Kidney (tissue), 14 donors: Measurements from ENCODE around the gene GLRX3. TPM values are rescaled to one million over a fixed set of nuclear protein-coding genes. Genes with fewer than 3 reads are reported as not detected.

ENCODE experiments used
- DNase-seq, 5 donors: peaks; one replicate each; pipeline ENCODE4 v3.0.0-alpha.2; 2013 to 2020
- FAIRE-seq: peaks from 2 replicates; lab custom pipeline; 2012; peaks lifted over from hg19 to GRCh38; lab: Jason Lieb, UNC
- H3K27ac ChIP-seq, 2 donors: one replicate each; pipeline ENCODE4 v1.7.0; 2013; ENCODE audit warnings: low read depth in 2 of 2, low read length in 2 of 2, inconsistent platforms in 1 of 2
- H3K27me3 ChIP-seq: one replicate; pipeline ENCODE4 v1.7.1; 2013; ENCODE audit warnings: low read length, inconsistent platforms; ENCODE audit not compliant: control insufficient read depth, insufficient read depth
- H3K36me3 ChIP-seq, 3 donors: one replicate each; pipeline versions ENCODE4 v1.7.0 to v1.7.1; 2013; ENCODE audit warnings: low read length in 3 of 3, control low read depth in 1 of 3, inconsistent platforms in 1 of 3; ENCODE audit not compliant: insufficient read depth in 3 of 3, control insufficient read depth in 2 of 3
- H3K4me1 ChIP-seq, 3 donors: one replicate each; pipeline versions ENCODE4 v1.7.0 to v1.7.1; 2013; ENCODE audit warnings: low read length in 3 of 3, inconsistent platforms in 1 of 3, low read depth in 1 of 3; ENCODE audit not compliant: control insufficient read depth in 2 of 3, insufficient read depth in 2 of 3
- H3K4me3 ChIP-seq, 3 donors: one replicate each; pipeline versions ENCODE4 v1.7.0 to v1.8.1; 2013; ENCODE audit warnings: low read length in 3 of 3, control low read depth in 1 of 3, inconsistent platforms in 1 of 3
- H3K9ac ChIP-seq, 3 donors: one replicate each; pipeline versions ENCODE4 v1.7.0 to v1.7.1; 2013; ENCODE audit warnings: low read length in 3 of 3, control low read depth in 1 of 3, inconsistent platforms in 1 of 3
- H3K9me3 ChIP-seq, 3 donors: one replicate each; pipeline versions ENCODE4 v1.7.0 to v1.7.1; 2013; ENCODE audit warnings: low read length in 3 of 3, control low read depth in 1 of 3, inconsistent platforms in 1 of 3; ENCODE audit not compliant: control insufficient read depth in 2 of 3, insufficient read depth in 1 of 3
- intact Hi-C: fragments of 100-400 bp; cut with DNase I; formaldehyde crosslinking; loops from one replicate; pipeline ENCODE4 v1.11.1; 2022
- polyA plus RNA-seq: library from polyadenylated mRNA; stranded (reverse); fragments of 350-450 nt; fragmentation: Illumina TruSeq; extraction: RNeasy Lipid Tissue Mini Kit (QIAGEN cat#74804); gene quantifications from one replicate; pipeline ENCODE4 v1.2.3, GENCODE V29; 2014; ENCODE audit warnings: low read depth, low replicate concordance; ENCODE audit not compliant: insufficient read depth
- total RNA-seq: library from RNA; stranded (reverse); fragmentation: NEBNext Ultra II Directional; extraction: Animal tissue kit (Norgen Biotek cat#: 25700); gene quantifications from one replicate; pipeline ENCODE4 v1.2.1, GENCODE V29; 2021
- TF ChIP-seq, protein P1 (sequence below): IDR thresholded peaks from 3 replicates; pipeline ENCODE4 v1.5.1; 2012; ENCODE audit warnings: mild to moderate bottlenecking, moderate library complexity, borderline replicate concordance; ENCODE audit not compliant: insufficient read depth; ENCODE audit errors: extremely low read depth
- donor health status: control.
- donor health status: control.
- donor health status: control.
- donor health status: control.
- donor health status: control.
- donor health status: DM: yes; HTN: yes; CAD: no.
- donor health status: Normal renal cell carcinoma (clear cell type).

GLRX3 gene
- total and polyA plus RNA-seq, 2 donors from 2014 or later = 52.5 to 70.4 TPM

DNA sequence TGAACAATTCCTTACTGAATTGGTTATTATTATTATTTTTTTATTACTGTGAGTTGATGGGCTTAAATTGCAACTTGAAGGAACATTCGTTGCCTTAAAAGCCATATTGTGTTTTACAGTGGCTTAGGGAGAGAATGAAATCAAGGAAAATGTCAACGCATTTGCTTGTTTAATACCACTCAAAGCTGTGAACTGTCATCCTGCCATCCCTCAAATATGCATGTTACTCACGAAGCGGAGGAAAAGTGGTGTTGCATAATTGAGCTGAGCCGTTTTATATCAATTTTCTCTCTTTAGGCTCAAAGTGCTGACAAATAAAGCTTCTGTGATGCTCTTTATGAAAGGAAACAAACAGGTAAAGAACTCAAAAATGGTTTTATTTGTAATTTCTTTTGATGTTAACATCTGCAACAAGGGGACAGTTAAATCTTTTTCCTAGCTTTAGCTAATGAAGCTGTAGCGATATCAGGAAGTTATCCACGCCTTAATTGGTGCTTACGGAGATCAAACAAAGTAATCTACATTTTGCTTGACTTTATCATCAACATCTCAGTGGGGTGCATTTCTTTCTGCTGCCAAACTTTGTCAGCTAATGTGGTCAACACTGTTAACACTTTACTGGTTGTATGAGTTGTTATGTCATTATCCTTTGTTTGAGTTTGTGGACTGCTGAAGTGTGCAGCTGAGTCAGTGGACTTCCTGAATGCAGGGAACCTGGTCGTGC, 33.1 kb downstream of the GLRX3 start:
- DNase-seq (no peak), FAIRE-seq (no peak)
- no peaks in the 10 kb centered on the region for H3K4me1 ChIP-seq
- H3K9me3 ChIP-seq = no peaks in the 10 kb centered on the region
- TF ChIP-seq, protein P1, sequence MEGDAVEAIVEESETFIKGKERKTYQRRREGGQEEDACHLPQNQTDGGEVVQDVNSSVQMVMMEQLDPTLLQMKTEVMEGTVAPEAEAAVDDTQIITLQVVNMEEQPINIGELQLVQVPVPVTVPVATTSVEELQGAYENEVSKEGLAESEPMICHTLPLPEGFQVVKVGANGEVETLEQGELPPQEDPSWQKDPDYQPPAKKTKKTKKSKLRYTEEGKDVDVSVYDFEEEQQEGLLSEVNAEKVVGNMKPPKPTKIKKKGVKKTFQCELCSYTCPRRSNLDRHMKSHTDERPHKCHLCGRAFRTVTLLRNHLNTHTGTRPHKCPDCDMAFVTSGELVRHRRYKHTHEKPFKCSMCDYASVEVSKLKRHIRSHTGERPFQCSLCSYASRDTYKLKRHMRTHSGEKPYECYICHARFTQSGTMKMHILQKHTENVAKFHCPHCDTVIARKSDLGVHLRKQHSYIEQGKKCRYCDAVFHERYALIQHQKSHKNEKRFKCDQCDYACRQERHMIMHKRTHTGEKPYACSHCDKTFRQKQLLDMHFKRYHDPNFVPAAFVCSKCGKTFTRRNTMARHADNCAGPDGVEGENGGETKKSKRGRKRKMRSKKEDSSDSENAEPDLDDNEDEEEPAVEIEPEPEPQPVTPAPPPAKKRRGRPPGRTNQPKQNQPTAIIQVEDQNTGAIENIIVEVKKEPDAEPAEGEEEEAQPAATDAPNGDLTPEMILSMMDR = no peak
- no peak overlapping the region for H3K4me3 ChIP-seq
- H3K9ac ChIP-seq = no peak overlapping the region
- intact Hi-C loops = no loop called here
- H3K36me3 ChIP-seq = peaks cover 3 to 11% (median 10%) of the 10 kb centered on the region in 3 donors
- H3K27ac ChIP-seq = no peak overlapping the region
- H3K27me3 ChIP-seq = no peaks in the 10 kb centered on the region

DNA sequence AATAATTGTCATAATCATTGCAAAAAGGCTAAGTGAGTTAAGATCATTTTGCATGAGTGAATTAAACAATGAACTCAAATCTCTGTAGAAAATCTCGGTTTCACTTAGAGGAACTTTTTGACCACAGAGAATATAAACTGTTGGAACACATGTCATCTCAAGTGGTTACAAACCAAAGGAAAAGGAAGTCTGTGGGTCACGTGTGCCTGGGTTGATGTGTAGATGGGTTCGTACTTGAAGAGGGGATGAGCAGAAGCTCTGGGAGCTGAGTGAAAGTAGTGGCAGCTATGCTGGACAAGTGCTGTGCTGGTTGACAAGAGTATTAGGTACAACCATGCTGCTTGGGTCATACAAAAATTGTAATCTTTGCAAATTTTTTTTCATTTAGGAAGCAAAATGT, 35.0 kb downstream of the GLRX3 start:
- Histone ChIP-seq H3K4me3 (no peak overlapping the region), H3K27ac (no peak overlapping the region), H3K36me3 (peaks cover 3 to 13% (median 11%) of the 10 kb centered on the region in 3 donors), H3K27me3 (no peaks in the 10 kb centered on the region), H3K9me3 (no peaks in the 10 kb centered on the region), H3K9ac (no peak overlapping the region), H3K4me1 (no peaks in the 10 kb centered on the region)
- FAIRE-seq (no peak), DNase-seq (no peak)
- TF ChIP-seq, protein P1 = no peak
- intact Hi-C loops = no loop called here

DNA sequence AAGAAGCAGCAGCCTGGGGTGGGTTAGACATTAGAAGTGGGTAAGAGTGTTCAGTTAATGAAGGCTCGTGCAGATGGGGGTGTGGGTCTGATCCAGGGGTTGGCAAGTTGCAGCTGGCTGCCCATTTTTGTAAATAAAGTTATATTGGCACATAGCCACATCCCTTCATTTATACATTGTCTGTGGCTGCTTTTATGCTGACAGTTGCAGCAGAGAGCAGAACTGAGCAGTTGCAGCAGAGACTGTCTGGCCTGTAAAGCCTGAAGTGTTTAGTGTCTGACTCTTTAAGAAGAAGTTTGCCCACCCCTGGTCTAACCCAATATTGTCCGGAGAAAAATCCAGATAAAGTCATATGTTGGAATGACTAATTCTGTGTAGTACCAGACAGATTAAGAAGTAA, 38.1 kb downstream of the GLRX3 start:
- TF ChIP-seq, protein P1 = no peak
- intact Hi-C loops = no loop called here
- Histone ChIP-seq H3K36me3 (peaks cover 0 to 12% (median 3%) of the 10 kb centered on the region in 3 donors), H3K27me3 (no peaks in the 10 kb centered on the region), H3K4me1 (no peaks in the 10 kb centered on the region), H3K9me3 (no peaks in the 10 kb centered on the region), H3K9ac (no peak overlapping the region), H3K27ac (no peak overlapping the region), H3K4me3 (no peak overlapping the region)
- no peak for DNase-seq
- FAIRE-seq = no peak
